Uterus (tissue), 2 donors: ENCODE measurements around the gene VPS37C.

Source experiments
- POLR2A ChIP-seq, 2 donors: fragments of 450-650 bp; IDR thresholded peaks; one replicate each; pipeline ENCODE4 v1.6.1; 2016; ENCODE audit warnings: antibody characterized with exemption in 2 of 2, mild to moderate bottlenecking in 1 of 2, moderate library complexity in 1 of 2
- TF ChIP-seq, protein P1 (sequence below), 4 experiments: fragments of 200-600 bp in 2 of 4; fragments of 450-650 bp in 2 of 4; sonication (generic) in 2 of 4; IDR thresholded peaks; one replicate each; pipeline ENCODE4 v1.5.1; 2016 to 2019; ENCODE audit warnings: antibody characterized with exemption in 4 of 4, mild to moderate bottlenecking in 2 of 4, moderate library complexity in 1 of 4

DNA sequence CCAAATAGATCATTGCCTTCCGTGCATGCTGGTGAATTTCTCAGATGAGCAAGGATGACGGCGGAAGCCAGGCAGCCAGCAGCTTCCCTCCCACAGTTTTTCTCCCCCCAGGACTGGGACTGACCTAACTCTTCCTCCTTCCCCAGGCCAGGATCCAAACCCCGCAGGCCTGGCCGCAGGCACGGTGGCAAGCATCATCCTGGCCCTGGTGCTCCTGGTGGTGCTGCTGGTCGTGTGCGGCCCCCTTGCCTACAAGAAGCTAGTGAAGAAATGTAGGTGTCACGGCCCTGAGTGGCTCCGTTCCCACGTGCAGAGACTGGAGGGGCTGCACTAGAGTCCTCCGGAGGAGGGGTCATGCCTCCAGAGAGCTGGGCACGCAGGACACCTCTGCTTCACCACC lies 38.5 kb downstream of the VPS37C start:
- TF ChIP-seq, protein P1, sequence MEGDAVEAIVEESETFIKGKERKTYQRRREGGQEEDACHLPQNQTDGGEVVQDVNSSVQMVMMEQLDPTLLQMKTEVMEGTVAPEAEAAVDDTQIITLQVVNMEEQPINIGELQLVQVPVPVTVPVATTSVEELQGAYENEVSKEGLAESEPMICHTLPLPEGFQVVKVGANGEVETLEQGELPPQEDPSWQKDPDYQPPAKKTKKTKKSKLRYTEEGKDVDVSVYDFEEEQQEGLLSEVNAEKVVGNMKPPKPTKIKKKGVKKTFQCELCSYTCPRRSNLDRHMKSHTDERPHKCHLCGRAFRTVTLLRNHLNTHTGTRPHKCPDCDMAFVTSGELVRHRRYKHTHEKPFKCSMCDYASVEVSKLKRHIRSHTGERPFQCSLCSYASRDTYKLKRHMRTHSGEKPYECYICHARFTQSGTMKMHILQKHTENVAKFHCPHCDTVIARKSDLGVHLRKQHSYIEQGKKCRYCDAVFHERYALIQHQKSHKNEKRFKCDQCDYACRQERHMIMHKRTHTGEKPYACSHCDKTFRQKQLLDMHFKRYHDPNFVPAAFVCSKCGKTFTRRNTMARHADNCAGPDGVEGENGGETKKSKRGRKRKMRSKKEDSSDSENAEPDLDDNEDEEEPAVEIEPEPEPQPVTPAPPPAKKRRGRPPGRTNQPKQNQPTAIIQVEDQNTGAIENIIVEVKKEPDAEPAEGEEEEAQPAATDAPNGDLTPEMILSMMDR (IDR thresholded peaks at IDR 0.05), result no peak
- TF ChIP-seq POLR2A (IDR thresholded peaks at IDR 0.05), result no peak
